GM23338 (cell line): Measurements from ENCODE around the gene DCBLD2.

Experiments
- CTCF ChIP-seq, 2 experiments: fragments of 200-600 bp in 1 of 2; sonication (generic) in 1 of 2; conservative IDR thresholded peaks; 2 replicates each; pipeline versions ENCODE4 v1.5.1 to v1.6.1; 2016 to 2017; ENCODE audit warnings: antibody characterized with exemption in 2 of 2, low read depth in 2 of 2, mild to moderate bottlenecking in 2 of 2, moderate library complexity in 1 of 2
- POLR2AphosphoS5 ChIP-seq: IDR thresholded peaks from 2 replicates; pipeline ENCODE4 v1.6.1; 2016; ENCODE audit warnings: antibody characterized with exemption, low read depth

- TF ChIP-seq POLR2AphosphoS5 (no peak), CTCF (conservative IDR thresholded peaks at IDR 0.05; ENCODE audit: low read depth in 2 of 2) (no peak)
Measured at GRCh38 chr3:98920166-98920565, 18.7 kb upstream of the DCBLD2 start.
